Measurements from ENCODE around the gene HDAC3. TPM values are rescaled to one million over a fixed set of nuclear protein-coding genes. Genes with fewer than 3 reads are reported as not detected.

Gene HDAC3
- total RNA-seq, 1 donor from 2014 or later, result 42.1 TPM

GRCh38 chr5:141646026-141646425 lies 9.4 kb upstream of the HDAC3 start:
- intact Hi-C loops (cut with DNase I), result no loop called here
- peaks cover 27% of the 10 kb centered on the region for H3K36me3 ChIP-seq
- no peak overlapping the region for H3K27ac ChIP-seq
- TF ChIP-seq CTCF (IDR thresholded peaks at IDR 0.05), result no peak
- H3K4me3 ChIP-seq, result no peak overlapping the region
- no peaks in the 10 kb centered on the region for H3K4me1 ChIP-seq
- DNase-seq (peak; percentile 46), ATAC-seq (no peak)
- no peaks in the 10 kb centered on the region for H3K27me3 ChIP-seq
- H3K9me3 ChIP-seq, result no peaks in the 10 kb centered on the region

GRCh38 chr5:141641634-141642267 lies 5.1 kb upstream of the HDAC3 start:
- no peak for TF ChIP-seq CTCF (IDR thresholded peaks at IDR 0.05)
- Histone ChIP-seq H3K27ac (no peak overlapping the region), H3K27me3 (no peaks in the 10 kb centered on the region), H3K4me1 (peaks cover 6% of the 10 kb centered on the region), H3K4me3 (no peak overlapping the region), H3K9me3 (no peaks in the 10 kb centered on the region), H3K36me3 (peaks cover 22% of the 10 kb centered on the region)
- no peak for ATAC-seq
- intact Hi-C loops (cut with DNase I), result no loop called here
- no peak for DNase-seq

- Histone ChIP-seq H3K9me3 (no peaks in the 10 kb centered on the region), H3K36me3 (peaks cover 12% of the 10 kb centered on the region), H3K4me3 (no peak overlapping the region), H3K27ac (no peak overlapping the region), H3K27me3 (no peaks in the 10 kb centered on the region), H3K4me1 (peaks cover 11% of the 10 kb centered on the region)
- no peak for ATAC-seq
- no peak for TF ChIP-seq CTCF (IDR thresholded peaks at IDR 0.05)
- no peak for DNase-seq
- intact Hi-C loops (cut with DNase I), result no loop called here
Measured at GRCh38 chr5:141640698-141641097, 4.0 kb upstream of the HDAC3 start.

GRCh38 chr5:141640051-141640415 lies 3.4 kb upstream of the HDAC3 start:
- Histone ChIP-seq H3K27me3 (no peaks in the 10 kb centered on the region), H3K4me3 (no peak overlapping the region), H3K27ac (no peak overlapping the region), H3K36me3 (peaks cover 12% of the 10 kb centered on the region), H3K9me3 (no peaks in the 10 kb centered on the region), H3K4me1 (peaks cover 14% of the 10 kb centered on the region)
- intact Hi-C loops (cut with DNase I), result no loop called here
- no peak for TF ChIP-seq CTCF (IDR thresholded peaks at IDR 0.05)
- ATAC-seq (no peak), DNase-seq (no peak)

- ATAC-seq, result no peak
- H3K27ac ChIP-seq, result no peak overlapping the region
- TF ChIP-seq CTCF (IDR thresholded peaks at IDR 0.05), result no peak
- no peak overlapping the region for H3K4me3 ChIP-seq
- no peaks in the 10 kb centered on the region for H3K9me3 ChIP-seq
- DNase-seq, result no peak
- H3K4me1 ChIP-seq, result peaks cover 16% of the 10 kb centered on the region
- intact Hi-C loops (cut with DNase I), result no loop called here
- H3K27me3 ChIP-seq, result no peaks in the 10 kb centered on the region
- peaks cover 9% of the 10 kb centered on the region for H3K36me3 ChIP-seq
Measured at GRCh38 chr5:141639357-141640050, 2.9 kb upstream of the HDAC3 start.
